HUDEP-2 (cell line): Measurements from ENCODE around the gene SPACA4.

Source experiments
- DNase-seq, 76 experiments: peaks; one replicate each; lab custom pipeline; 2025; ENCODE audit not compliant: unreplicated experiment in 76 of 76; lab: John Stamatoyannopoulos, UW

The SPACA4 gene

GRCh38 chr19:48596679-48597465 is 9.7 kb upstream of the SPACA4 start:
- no peak for DNase-seq

- DNase-seq: no peak
These were observed 7.4 kb upstream of the SPACA4 start for GRCh38 chr19:48598996-48599700.

- no peak for DNase-seq
These were observed 5.7 kb upstream of the SPACA4 start for GRCh38 chr19:48600679-48601417.

- no peak for DNase-seq
These were observed 3.5 kb upstream of the SPACA4 start for GRCh38 chr19:48603001-48603400.

GRCh38 chr19:48603449-48603848 is 3.1 kb upstream of the SPACA4 start:
- DNase-seq: no peak

- DNase-seq: no peak
These were observed 2.7 kb upstream of the SPACA4 start for GRCh38 chr19:48603850-48604249.

GRCh38 chr19:48607359-48607755 is 815 bp downstream of the SPACA4 start:
- no peak for DNase-seq

- DNase-seq: peak in 52 of 76 experiments; percentile 17 to 72 (median 51)
These were observed 2.3 kb downstream of the SPACA4 start for GRCh38 chr19:48608798-48609263.

DNA sequence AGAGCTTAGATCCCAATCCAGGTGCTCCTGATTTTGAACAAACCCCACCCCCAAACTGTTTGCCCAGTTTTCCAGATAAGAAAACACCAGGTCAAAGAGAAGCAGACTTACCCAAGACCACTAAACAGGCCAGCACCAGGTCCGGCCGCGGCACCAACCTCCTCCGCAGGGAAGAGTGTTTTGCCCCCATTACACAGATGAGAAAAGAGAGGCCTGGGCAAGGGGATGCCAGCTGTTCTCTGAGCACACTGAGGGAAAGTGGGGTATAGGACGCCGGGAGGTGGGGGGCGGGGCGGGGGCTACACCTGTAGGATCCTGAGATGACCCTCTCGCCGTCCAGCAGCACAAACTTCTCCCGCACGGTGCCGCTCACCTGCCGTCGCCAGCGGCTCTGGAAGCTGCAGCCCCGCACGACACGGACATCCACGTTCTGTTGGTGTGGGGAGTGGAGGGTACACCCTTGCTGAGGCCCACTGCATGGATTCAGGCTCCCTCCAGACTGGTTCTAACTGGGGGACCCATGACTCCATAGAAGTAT is 3.1 kb downstream of the SPACA4 start:
- no peak for DNase-seq

- DNase-seq: no peak
These were observed 5.3 kb downstream of the SPACA4 start for GRCh38 chr19:48611872-48612271.

- no peak for DNase-seq
These were observed 6.7 kb downstream of the SPACA4 start for GRCh38 chr19:48613024-48613851.

GRCh38 chr19:48613852-48614435 is 7.4 kb downstream of the SPACA4 start:
- DNase-seq: peak in 4 of 76 experiments; percentile 20 to 62 (median 54)

GRCh38 chr19:48614436-48615230 is 8.1 kb downstream of the SPACA4 start, which contains the start of gene FAM83E:
FAM83E (minus strand) TSS chr19:48615076; CDS start chr19:48613372, 1,704 bp downstream.
- peak in 7 of 76 experiments; percentile 16 to 62 (median 46) for DNase-seq

DNA sequence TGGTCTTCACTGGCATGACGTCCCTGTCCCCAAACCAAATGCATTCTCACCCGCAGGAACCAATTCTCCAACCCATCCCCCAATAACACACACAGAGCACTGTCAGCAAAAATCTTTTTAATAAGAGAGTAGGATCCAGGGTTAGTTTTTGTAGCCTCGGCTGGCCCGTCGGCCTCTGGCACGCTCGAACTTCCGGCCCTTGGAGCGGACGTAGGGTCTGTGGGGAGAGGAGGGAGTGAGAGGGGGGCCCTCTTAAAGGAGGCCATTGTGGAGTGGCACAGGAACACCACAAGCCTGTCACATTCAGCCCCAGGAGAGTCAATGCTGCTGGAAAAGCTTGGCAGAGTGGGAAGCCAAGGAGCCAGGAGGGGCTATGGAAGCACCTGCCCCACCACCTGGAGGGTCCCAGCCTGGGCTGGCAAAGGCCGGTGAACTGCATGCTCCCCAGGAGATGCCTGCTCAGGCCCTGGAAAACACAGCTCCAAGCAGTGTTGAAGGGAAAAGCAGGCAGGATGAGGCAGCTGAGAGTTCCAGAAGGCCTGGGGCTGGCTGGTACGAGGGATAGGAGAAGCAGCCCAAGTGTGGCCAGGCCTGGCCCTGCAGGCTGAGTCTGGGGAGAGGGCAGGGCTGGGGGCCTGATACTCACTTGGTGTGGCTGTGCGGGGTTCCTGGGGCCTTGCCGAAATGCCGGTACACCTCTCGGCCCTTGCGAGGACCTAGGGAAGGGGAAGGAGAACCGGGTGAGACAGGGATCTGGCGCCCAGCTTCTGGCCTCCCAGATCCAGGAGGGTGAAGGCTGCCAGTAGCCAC is 8.9 kb downstream of the SPACA4 start:
- no peak for DNase-seq

DNA sequence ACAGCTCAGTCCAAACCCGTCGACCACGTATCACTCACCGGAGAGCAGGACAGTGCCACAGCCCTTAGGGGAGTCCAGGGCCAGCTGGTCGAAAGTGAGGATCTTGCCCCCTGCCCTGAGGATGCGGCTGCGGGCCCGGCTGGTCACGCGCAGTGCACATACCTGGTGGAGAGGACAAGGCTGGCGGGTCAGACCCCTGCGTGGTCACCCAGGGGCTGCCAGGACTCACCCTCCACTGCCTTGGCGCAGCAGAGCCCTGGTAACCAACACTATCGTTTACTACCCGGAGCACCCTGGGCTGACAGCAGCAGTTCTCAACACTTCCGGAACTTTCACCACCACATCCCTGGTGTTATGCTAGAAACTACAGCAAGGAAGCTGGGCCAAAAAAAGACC is 9.5 kb downstream of the SPACA4 start:
- DNase-seq: no peak

DNA sequence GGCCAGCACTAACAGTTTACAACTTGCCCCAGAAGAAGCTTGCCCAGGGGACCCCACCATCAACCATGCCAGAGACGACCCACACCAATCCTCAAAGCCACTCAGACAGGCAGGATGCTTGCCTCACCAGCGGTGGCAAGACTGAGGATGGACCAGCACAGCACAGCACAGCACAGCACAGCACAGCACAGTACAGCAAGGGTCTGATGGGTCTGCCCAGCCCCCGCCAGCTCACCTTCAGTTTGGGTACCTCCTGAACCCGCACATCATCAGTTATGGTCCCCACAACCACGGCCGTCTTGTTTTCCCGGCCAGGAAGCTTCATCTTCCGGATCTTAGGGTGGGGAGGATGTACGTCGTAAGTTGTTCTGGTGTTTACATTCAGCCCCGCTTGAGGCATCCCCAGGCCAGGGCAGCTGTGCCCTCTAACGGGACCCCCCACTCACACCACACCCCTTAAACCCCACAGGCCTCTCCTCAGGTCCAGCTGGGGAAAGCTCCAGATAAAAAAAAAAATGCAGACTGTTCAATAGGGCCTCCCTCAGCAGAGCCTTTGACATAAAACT is 10.0 kb downstream of the SPACA4 start:
- DNase-seq: no peak

GRCh38 chr19:48617146-48617937 is 10.8 kb downstream of the SPACA4 start:
- no peak for DNase-seq
